ENCODE measurements around the gene ENG.

- TF ChIP-seq CTCF (IDR thresholded peaks at IDR 0.05), result no peak
- TF ChIP-seq POLR2AphosphoS5 (IDR thresholded peaks at IDR 0.05; ENCODE audit: insufficient read depth in 1 of 2, low read depth in 1 of 2), result peak in 1 of 2 donors; percentile 38
- TF ChIP-seq POLR2A (IDR thresholded peaks at IDR 0.05), result no peak
Observed at GRCh38 chr9:127846443-127847177, 7.8 kb downstream of the ENG start.
